HL-60 (cell line): Measurements from ENCODE around the gene BCAS3.

Experiments
- DNase-seq, 2 experiments: peaks; one replicate each; pipeline ENCODE4 v3.0.0-alpha.2; 2010 to 2020; ENCODE audit warnings: low read depth in 1 of 2, low spot score in 1 of 2
- H3K27ac ChIP-seq: fragments of 250-450 bp; sonication (Bioruptor Pico); replicated peaks from 2 replicates; pipeline ENCODE4 v1.5.1; 2020; ENCODE audit warnings: mild to moderate bottlenecking, moderate library complexity
- H3K27me3 ChIP-seq: fragments of 250-450 bp; sonication (Bioruptor Pico); 2 replicates; pipeline ENCODE4 v1.5.1; 2021; ENCODE audit warnings: mild to moderate bottlenecking, moderate library complexity; ENCODE audit not compliant: insufficient read depth, poor library complexity, severe bottlenecking
- H3K4me3 ChIP-seq: replicated peaks from 2 replicates; pipeline ENCODE4 v1.5.1; 2011; ENCODE audit warnings: mild to moderate bottlenecking, control low read depth, low read length; ENCODE audit not compliant: insufficient read depth
- CTCF ChIP-seq: IDR thresholded peaks from one replicate; pipeline ENCODE4 v1.5.1; 2011; ENCODE audit warnings: low read length, control low read depth, inconsistent platforms; ENCODE audit not compliant: insufficient read depth
- GABPA ChIP-seq: IDR thresholded peaks from 2 replicates; pipeline ENCODE4 v1.6.1; 2012; ENCODE audit warnings: low read depth
- POLR2AphosphoS5 ChIP-seq: IDR thresholded peaks from 2 replicates; pipeline ENCODE4 v1.6.1; 2012; ENCODE audit warnings: low read depth
- REST ChIP-seq: IDR thresholded peaks from 2 replicates; pipeline ENCODE4 v1.6.1; 2012; ENCODE audit warnings: low read depth; ENCODE audit not compliant: insufficient replicate concordance
- SPI1 ChIP-seq: IDR thresholded peaks from 2 replicates; pipeline ENCODE4 v1.6.1; 2012; ENCODE audit warnings: low read depth, mild to moderate bottlenecking, borderline replicate concordance

BCAS3 gene

DNA sequence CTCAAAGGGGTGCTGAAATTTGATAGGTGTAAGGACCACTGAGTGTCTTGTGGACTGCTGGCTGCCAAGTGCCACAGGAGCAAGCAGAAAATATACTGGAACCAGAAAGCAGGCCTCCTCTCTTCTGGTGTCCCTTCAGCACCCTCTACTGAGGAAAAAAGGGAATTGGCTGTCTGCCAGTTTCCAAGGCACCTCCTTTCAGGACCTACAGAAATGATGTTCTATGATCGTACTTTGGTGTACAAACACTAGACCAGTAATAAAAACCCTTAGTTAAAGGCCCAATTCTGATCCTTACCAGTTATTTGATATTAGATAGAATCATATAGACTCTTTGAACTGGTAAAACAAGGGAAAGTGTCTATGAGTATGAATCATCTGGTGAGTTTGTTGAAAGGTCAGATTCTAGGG is 35.8 kb upstream of the BCAS3 start:
- H3K27me3 ChIP-seq, result no peaks in the 10 kb centered on the region
- peak; percentile 56 to 81 for DNase-seq
- no peak overlapping the region for H3K27ac ChIP-seq
- TF ChIP-seq CTCF (peak; percentile 43), POLR2AphosphoS5 (no peak), REST (peak; percentile 22), GABPA (no peak), SPI1 (no peak)
- no peak overlapping the region for H3K4me3 ChIP-seq

DNA sequence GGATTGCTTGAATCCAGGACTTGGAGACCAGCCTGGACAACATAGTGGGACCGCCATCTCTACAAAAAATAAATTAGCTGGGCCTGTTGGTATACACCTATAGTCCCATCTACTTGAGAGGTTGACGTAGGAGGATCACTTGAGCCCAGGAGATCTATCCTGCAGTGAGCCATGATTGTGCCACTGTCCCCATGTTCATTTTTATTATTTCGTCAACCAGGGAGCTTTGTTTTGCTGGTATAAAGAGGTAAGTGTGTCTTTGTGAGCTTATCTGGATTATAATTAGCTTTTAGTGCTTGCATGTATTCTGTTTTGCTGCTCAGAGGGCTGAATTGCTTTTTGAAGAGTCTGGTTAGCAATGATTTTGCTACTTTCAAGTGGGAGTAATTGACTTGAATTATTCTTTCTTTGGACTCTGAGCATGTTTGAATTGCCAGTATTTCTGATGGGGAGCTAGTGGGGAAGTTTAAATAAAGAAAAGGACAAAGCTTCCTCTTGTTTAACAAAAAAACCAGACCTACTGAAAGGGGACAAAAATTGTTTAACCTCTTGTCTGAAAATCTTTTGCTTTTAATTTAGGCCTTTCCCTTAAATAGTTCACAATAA is 31.6 kb upstream of the BCAS3 start:
- no peaks in the 10 kb centered on the region for H3K27me3 ChIP-seq
- 0 out of 2 replicates have a peak overlapping the region, but pooled peaks have one; percentile 9 for H3K27ac ChIP-seq
- TF ChIP-seq CTCF (no peak), REST (no peak)
- no peak overlapping the region for H3K4me3 ChIP-seq
- no peak for DNase-seq

- TF ChIP-seq REST (no peak), POLR2AphosphoS5 (no peak), GABPA (no peak), SPI1 (no peak), CTCF (no peak)
- Histone ChIP-seq H3K27ac (no peak overlapping the region), H3K4me3 (no peak overlapping the region), H3K27me3 (no peaks in the 10 kb centered on the region)
- no peak for DNase-seq
These were observed 30.9 kb upstream of the BCAS3 start for GRCh38 chr17:60646701-60647100.
